ENCODE results near the gene SEMA4D. TPM values are rescaled to one million over a fixed set of nuclear protein-coding genes. Genes with fewer than 3 reads are reported as not detected.
"Not testable (repeated sequence)": the region's sequence is repeated elsewhere in the genome, so short reads cannot be mapped to it uniquely, and the experiment has no call there.

The SEMA4D gene
- total RNA-seq, 1 experiment from 2014 or later = 0.98 TPM

- in situ Hi-C loops (cut with HindIII; ENCODE audit: low pct_unique_long_range_greater_than_20kb, low sequenced_read_pairs) = no loop called here
Observed at GRCh38 chr9:89354471-89354870, 143.4 kb downstream of the SEMA4D start.

DNA sequence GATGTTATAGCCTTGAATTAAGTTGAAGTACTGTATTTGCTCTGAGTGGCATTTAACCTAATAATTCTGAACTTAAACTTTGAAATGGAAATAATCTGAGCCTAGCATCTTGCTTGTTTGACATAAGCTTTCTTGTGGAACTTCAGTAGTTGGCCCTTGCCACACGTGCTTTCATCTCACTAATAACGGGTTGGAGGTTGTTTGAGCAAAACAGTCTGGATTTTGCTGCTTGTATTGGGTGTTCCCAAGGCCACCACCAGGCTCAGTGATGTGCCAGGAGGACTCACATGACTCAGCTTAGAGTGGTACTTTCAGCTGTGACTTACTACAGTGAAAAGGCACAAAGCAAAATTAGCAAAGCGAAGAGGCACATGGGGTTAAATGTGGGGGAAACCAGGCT, 143.9 kb downstream of the SEMA4D start:
- in situ Hi-C loops (cut with HindIII; ENCODE audit: low pct_unique_long_range_greater_than_20kb, low sequenced_read_pairs) = no loop called here
- no peak for DNase-seq (ENCODE audit: low read depth, low spot score)

More at GRCh38 chr9:89354471-89354870, 143.4 kb downstream of the SEMA4D start:
- no peak for DNase-seq (ENCODE audit: low read depth, low spot score)

GRCh38 chr9:89352874-89353649, 144.9 kb downstream of the SEMA4D start:
- DNase-seq (ENCODE audit: low read depth, low spot score) = no peak
- in situ Hi-C loops (cut with HindIII; ENCODE audit: low pct_unique_long_range_greater_than_20kb, low sequenced_read_pairs) = no loop called here

DNA sequence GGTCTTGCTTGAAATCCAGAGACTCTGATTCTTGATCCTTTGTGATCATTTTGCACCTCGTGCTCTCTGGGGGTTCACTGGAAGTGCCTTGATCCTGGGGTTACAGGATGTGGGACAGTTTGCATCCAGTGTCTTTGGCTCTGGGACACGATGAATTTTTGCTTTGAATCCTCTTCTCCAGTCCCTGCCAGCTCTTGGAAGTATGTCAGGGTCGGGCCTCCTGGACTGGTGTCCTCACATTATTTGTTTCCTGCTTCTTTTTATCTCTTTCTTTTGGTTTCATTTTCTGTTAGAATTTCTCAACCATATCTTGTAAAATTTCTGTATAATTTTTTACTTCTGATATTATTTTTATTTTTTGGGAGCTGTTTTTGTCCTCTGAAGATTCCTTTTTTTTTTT, 145.5 kb downstream of the SEMA4D start:
- in situ Hi-C loops (cut with HindIII; ENCODE audit: low pct_unique_long_range_greater_than_20kb, low sequenced_read_pairs) = no loop called here
- no peak for DNase-seq (ENCODE audit: low read depth, low spot score)

DNA sequence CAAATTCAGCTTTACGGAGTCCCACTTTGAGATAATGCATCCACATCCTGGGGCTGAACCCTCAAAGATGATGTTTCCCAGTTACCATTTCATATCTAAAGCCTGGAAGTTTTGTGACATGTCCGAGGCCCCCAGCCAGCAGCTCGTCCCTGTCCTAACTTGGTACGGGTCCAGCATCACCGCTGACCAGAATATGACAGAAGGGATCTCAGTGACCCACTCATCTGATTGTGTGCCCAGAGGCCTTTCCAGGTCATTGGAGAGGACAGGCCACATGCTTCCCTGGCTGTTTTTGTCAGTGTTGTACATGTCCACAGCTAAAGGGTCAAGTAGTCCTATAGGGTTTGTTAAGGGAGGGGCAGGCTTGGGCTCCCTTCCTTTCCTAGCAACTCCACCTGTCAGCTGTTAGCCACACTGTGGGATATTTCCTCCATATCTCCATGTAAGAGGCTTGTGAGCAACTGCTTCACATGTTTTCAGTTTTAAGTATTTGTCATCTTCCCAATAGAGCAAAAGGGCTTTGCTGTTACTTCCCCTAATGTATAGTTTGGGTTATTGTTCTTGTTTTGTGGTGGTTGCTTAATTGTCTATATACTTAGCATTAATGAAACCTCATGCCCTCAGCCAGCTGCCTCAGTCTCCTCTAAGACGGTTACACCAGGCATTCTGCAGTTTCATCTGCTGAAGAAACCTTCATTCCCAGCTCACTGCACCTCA, 146.2 kb downstream of the SEMA4D start:
- DNase-seq (ENCODE audit: low read depth, low spot score) = no peak
- in situ Hi-C loops (cut with HindIII; ENCODE audit: low pct_unique_long_range_greater_than_20kb, low sequenced_read_pairs) = no loop called here

- in situ Hi-C loops (cut with HindIII; ENCODE audit: low pct_unique_long_range_greater_than_20kb, low sequenced_read_pairs) = no loop called here
- no peak for DNase-seq (ENCODE audit: low read depth, low spot score)
Observed at GRCh38 chr9:89350988-89351557, 146.8 kb downstream of the SEMA4D start.

DNA sequence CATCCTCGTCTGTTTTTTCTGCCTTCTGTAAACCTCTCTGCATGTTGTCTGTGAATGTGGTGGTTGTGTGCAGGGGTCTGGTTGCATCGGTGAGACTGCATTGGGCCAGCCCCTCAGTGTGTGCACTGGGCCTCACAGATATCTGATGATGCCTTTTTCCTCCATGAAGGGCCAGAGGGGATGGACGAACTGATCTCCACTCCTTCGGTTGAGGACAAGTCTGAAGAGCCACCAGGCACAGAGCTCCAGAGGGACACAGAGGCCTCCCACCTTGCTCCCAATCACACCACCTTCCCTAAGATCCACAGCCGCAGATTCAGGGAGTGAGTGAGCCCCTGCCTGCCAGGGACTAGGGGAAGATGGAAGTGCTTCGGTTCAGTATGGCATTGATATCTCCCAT, 148.3 kb downstream of the SEMA4D start:
- in situ Hi-C loops (cut with HindIII; ENCODE audit: low pct_unique_long_range_greater_than_20kb, low sequenced_read_pairs) = no loop called here
- no peak for DNase-seq (ENCODE audit: low read depth, low spot score)

- no peak for DNase-seq (ENCODE audit: low read depth, low spot score)
- in situ Hi-C loops (cut with HindIII; ENCODE audit: low pct_unique_long_range_greater_than_20kb, low sequenced_read_pairs) = no loop called here
Observed at GRCh38 chr9:89347651-89348050, 150.3 kb downstream of the SEMA4D start.

- in situ Hi-C loops (cut with HindIII; ENCODE audit: low pct_unique_long_range_greater_than_20kb, low sequenced_read_pairs) = no loop called here
- DNase-seq (ENCODE audit: low read depth, low spot score) = no peak
Observed at GRCh38 chr9:89346696-89347095, 151.2 kb downstream of the SEMA4D start.

- in situ Hi-C loops (cut with HindIII; ENCODE audit: low pct_unique_long_range_greater_than_20kb, low sequenced_read_pairs) = no loop called here
- DNase-seq (ENCODE audit: low read depth, low spot score) = no peak
Observed at GRCh38 chr9:89345476-89345875, 152.4 kb downstream of the SEMA4D start.

- DNase-seq (ENCODE audit: low read depth, low spot score); in situ Hi-C loops (cut with HindIII; ENCODE audit: low pct_unique_long_range_greater_than_20kb, low sequenced_read_pairs): not testable (repeated sequence)
Observed at GRCh38 chr9:89343812-89344211, 154.1 kb downstream of the SEMA4D start.

DNA sequence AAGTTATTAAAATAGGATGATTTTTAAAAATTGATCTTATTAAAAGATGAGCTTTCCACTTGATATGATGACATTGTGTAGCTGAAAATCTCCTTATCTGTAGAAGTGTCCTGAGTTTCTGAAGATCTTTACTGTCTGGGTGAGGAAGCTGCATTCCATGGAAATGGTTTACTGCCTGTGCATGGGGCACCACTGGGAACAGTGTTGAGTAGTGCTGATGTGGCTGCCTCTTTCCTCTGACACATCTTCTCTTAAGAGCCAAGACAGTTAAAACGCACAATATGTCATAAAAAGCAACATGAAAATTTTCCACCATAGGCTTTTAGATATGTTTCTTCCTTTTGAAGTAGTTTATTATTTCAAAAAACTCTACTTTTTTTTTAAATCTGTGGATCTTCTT, 155.0 kb downstream of the SEMA4D start:
- no peak for DNase-seq (ENCODE audit: low read depth, low spot score)
- in situ Hi-C loops (cut with HindIII; ENCODE audit: low pct_unique_long_range_greater_than_20kb, low sequenced_read_pairs) = no loop called here

GRCh38 chr9:89342213-89342612, 155.7 kb downstream of the SEMA4D start:
- no peak for DNase-seq (ENCODE audit: low read depth, low spot score)
- in situ Hi-C loops (cut with HindIII; ENCODE audit: low pct_unique_long_range_greater_than_20kb, low sequenced_read_pairs) = no loop called here

DNA sequence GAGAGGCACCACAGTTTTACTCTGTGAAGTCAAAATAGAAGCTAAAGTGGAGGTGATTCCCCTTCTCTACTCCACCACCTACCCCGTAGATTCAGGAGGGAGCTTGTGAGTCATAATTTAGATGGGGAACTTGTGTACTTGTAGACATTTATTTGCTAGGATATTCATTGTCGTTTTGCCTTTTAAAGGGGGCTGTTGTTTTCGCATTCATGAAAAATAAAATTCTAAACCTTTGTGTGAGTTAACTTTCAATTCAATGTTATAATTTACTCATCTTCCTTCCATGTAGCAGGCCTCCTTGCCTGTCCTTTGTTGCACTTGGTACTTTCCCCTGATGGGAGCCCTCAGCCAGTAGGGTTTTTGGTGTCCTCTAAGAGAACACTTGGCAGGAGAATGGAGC, 157.6 kb downstream of the SEMA4D start:
- no peak for DNase-seq (ENCODE audit: low read depth, low spot score)
- in situ Hi-C loops (cut with HindIII; ENCODE audit: low pct_unique_long_range_greater_than_20kb, low sequenced_read_pairs) = no loop called here

GRCh38 chr9:89339807-89340206, 158.1 kb downstream of the SEMA4D start:
- no peak for DNase-seq (ENCODE audit: low read depth, low spot score)
- in situ Hi-C loops (cut with HindIII; ENCODE audit: low pct_unique_long_range_greater_than_20kb, low sequenced_read_pairs) = no loop called here

DNA sequence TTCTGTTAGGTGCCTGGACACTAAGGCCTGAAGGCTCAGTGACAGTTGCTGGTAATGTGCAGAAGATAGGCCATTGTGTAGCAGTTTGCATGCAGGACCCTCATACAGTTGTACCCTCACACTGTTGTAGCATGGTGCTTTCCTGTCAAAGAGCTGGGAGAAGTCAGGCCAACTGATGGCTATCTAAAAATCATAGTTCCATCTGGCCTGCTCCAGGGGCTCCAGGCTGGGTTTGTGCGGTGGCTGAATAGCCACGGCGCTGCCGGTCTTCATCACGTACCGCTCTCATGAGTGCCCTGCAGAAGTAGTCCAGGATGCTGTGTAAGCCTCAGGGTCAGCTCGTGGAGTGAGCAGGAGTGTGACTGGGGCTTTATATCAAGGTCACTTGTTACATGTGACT, 167.4 kb downstream of the SEMA4D start:
- in situ Hi-C loops (cut with HindIII; ENCODE audit: low pct_unique_long_range_greater_than_20kb, low sequenced_read_pairs) = no loop called here
- DNase-seq (ENCODE audit: low read depth, low spot score) = no peak

DNA sequence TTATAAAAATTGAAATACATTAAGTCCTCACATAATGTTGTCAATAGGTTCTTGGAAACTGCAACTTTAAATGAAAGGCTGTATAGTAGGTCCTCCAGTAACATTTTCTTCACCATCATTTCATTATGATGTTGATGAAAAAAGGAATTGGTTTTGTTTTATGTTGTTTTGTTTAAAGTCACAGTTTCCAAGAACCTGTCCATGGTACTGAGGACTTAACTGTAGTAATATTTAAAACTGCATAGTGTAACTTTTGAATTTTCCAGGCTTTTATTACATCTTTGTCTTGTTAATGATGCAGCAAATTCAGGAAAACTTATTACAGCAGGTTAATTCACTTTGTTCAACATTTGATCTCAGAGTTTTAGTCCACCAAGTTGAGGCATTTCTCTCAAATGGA, 168.0 kb downstream of the SEMA4D start:
- in situ Hi-C loops (cut with HindIII; ENCODE audit: low pct_unique_long_range_greater_than_20kb, low sequenced_read_pairs) = no loop called here
- DNase-seq (ENCODE audit: low read depth, low spot score) = no peak

DNA sequence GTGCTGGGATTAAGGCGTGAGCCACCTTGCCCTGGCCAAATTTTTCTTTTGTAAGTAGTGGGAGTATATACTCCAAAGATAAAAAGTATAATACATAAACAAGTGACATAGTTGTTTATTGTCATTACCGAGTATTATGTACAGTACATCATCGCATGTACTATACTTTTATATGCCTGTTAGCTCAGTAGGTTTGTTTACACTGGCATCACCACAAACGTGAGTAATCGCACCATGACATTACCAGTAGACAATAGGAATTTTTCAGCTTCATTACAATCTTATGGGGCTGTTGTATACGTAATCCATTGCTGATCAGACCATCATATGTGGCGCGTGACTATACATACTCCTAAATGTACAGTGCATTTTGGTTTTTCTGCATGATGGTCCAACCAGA, 169.8 kb downstream of the SEMA4D start:
- DNase-seq (ENCODE audit: low read depth, low spot score) = no peak

DNA sequence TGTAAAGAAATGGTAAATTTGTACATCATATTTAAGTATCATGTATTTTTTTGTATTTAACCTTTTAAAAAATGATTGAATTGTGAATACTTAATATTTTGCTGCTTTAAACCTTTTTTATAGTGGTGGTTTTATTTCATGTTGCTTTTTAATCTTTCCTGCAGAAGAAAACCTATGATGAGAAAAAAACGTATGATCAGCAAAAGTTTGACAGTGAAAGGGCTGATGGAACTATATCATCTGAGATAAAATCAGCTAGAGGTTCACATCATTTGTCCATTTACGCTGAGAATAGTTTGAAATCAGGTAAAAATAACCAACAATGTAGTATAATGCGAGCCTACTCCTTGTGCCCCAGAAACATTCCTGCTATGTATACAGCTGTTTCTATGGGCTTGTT, 172.2 kb downstream of the SEMA4D start:
- no peak for DNase-seq (ENCODE audit: low read depth, low spot score)
- in situ Hi-C loops (cut with HindIII; ENCODE audit: low pct_unique_long_range_greater_than_20kb, low sequenced_read_pairs) = no loop called here

More for the DNA sequence above, 169.8 kb downstream of the SEMA4D start:
- in situ Hi-C loops (cut with HindIII; ENCODE audit: low pct_unique_long_range_greater_than_20kb, low sequenced_read_pairs) = no loop called here

All from SK-MEL-5 (cell line).